OCI-LY3 (cell line): ENCODE data around the gene MTMR10.

Experiments
- EZH2phosphoT487 ChIP-seq: fragments of 200-600 bp; shearing (Covaris generic); IDR thresholded peaks from 2 replicates; pipeline ENCODE4 v1.6.1; 2018; ENCODE audit warnings: antibody characterized with exemption, mixed run types, low read depth
- TF ChIP-seq, protein P1 (sequence below): fragments of 200-600, 300-600 bp; sonication (generic); IDR thresholded peaks from 2 replicates; pipeline ENCODE4 v1.5.1; 2014; ENCODE audit warnings: antibody characterized with exemption, low read length, low read depth

DNA sequence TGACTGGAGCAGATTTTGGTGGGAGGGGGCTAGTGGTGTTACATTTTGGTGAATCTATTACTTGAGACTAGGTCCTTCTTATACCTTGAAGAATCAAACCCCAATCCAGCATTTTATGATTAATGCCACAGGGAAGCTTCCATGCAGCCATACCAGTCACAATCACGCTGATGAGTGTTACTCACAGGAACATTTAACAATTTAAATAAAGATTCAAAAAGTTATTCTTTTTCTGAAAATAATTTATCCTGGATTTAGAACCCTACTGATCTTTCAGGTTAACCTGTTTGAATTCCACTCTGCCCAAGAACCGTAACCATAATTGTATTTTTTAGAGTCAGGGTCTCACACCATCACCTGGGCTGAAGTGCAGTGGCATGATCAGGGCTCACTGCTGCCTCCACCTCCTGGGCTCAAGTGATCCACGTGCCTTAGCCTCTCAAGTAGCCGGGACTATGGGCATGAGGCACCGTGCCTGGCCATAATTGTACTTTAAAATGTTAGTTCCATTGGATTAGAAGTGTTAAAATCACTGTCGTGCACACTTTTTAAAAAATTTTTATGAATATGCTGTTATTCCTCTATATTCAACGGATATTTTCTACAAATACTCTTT lies 929 bp upstream of the MTMR10 start:
- TF ChIP-seq, protein P1, sequence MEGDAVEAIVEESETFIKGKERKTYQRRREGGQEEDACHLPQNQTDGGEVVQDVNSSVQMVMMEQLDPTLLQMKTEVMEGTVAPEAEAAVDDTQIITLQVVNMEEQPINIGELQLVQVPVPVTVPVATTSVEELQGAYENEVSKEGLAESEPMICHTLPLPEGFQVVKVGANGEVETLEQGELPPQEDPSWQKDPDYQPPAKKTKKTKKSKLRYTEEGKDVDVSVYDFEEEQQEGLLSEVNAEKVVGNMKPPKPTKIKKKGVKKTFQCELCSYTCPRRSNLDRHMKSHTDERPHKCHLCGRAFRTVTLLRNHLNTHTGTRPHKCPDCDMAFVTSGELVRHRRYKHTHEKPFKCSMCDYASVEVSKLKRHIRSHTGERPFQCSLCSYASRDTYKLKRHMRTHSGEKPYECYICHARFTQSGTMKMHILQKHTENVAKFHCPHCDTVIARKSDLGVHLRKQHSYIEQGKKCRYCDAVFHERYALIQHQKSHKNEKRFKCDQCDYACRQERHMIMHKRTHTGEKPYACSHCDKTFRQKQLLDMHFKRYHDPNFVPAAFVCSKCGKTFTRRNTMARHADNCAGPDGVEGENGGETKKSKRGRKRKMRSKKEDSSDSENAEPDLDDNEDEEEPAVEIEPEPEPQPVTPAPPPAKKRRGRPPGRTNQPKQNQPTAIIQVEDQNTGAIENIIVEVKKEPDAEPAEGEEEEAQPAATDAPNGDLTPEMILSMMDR: no peak
- no peak for TF ChIP-seq EZH2phosphoT487
